SK-N-SH treated with all-trans-retinoic acid at 6 μM for 48 hours (cell line): ENCODE measurements around the gene DRGX.

Experiments used
- ATAC-seq: fragments of 200-7000 bp; cut with Tn5 transposase; 3 replicates; pipeline ENCODE4 v1.9.1; 2020; ENCODE audit warnings: mild to moderate bottlenecking, moderate library complexity
- ARNTL ChIP-seq: fragments of 450-650 bp; formaldehyde crosslinking; IDR thresholded peaks from 2 replicates; pipeline ENCODE4 v1.5.0; 2020; ENCODE audit warnings: low read depth, mild to moderate bottlenecking, moderate library complexity, borderline replicate concordance
- BACH2 ChIP-seq: fragments of 250-450 bp; sonication (Bioruptor Pico); IDR thresholded peaks from 2 replicates; pipeline ENCODE4 v1.9.0; 2021; ENCODE audit warnings: mild to moderate bottlenecking, borderline replicate concordance
- CREB5 ChIP-seq: fragments of 250-450 bp; sonication (Bioruptor Pico); IDR thresholded peaks from 2 replicates; pipeline ENCODE4 v1.5.1; 2020; ENCODE audit warnings: low read depth, mild to moderate bottlenecking, moderate library complexity
- CSDC2 ChIP-seq: fragments of 250-450 bp; sonication (Bioruptor Pico); IDR thresholded peaks from 2 replicates; pipeline ENCODE4 v1.5.0; 2020; ENCODE audit warnings: mild to moderate bottlenecking, moderate library complexity
- CSRNP3 ChIP-seq: fragments of 250-450 bp; sonication (Bioruptor Pico); IDR thresholded peaks from 2 replicates; pipeline ENCODE4 v1.5.1; 2021; ENCODE audit warnings: mild to moderate bottlenecking, moderate library complexity
- ESRRG ChIP-seq: fragments of 250-450 bp; sonication (Bioruptor Pico); IDR thresholded peaks from 2 replicates; pipeline ENCODE4 v1.6.1; 2021; ENCODE audit warnings: mild to moderate bottlenecking
- GLIS3 ChIP-seq: fragments of 250-450 bp; sonication (Bioruptor Pico); IDR thresholded peaks from 2 replicates; pipeline ENCODE4 v1.5.0; 2020; ENCODE audit warnings: mild to moderate bottlenecking, moderate library complexity
- ISL1 ChIP-seq: fragments of 250-450 bp; sonication (Bioruptor Pico); IDR thresholded peaks from 2 replicates; pipeline ENCODE4 v2.1.2; 2022; ENCODE audit warnings: mild to moderate bottlenecking, moderate library complexity
- OSR1 ChIP-seq: fragments of 250-450 bp; sonication (Bioruptor Pico); IDR thresholded peaks from 2 replicates; pipeline ENCODE4 v1.8.0; 2022; ENCODE audit warnings: moderate library complexity, mild to moderate bottlenecking, inconsistent platforms
- POU6F1 ChIP-seq: fragments of 250-450 bp; sonication (Bioruptor Pico); IDR thresholded peaks from 2 replicates; pipeline ENCODE4 v1.8.0; 2021; ENCODE audit warnings: low read depth, mild to moderate bottlenecking, moderate library complexity, borderline replicate concordance
- PPARA ChIP-seq: fragments of 250-450 bp; sonication (Bioruptor Pico); IDR thresholded peaks from 2 replicates; pipeline ENCODE4 v1.5.0; 2020; ENCODE audit warnings: mild to moderate bottlenecking, borderline replicate concordance
- RARB ChIP-seq: fragments of 250-450 bp; sonication (Bioruptor Pico); IDR thresholded peaks from 2 replicates; pipeline ENCODE4 v1.8.0; 2021; ENCODE audit warnings: mild to moderate bottlenecking, moderate library complexity
- SNAI2 ChIP-seq: fragments of 250-450 bp; sonication (Bioruptor Pico); IDR thresholded peaks from 2 replicates; pipeline ENCODE4 v1.5.0; 2020; ENCODE audit warnings: mild to moderate bottlenecking, moderate library complexity
- TCF4 ChIP-seq: fragments of 250-450 bp; sonication (Bioruptor Pico); IDR thresholded peaks from 2 replicates; pipeline ENCODE4 v1.8.0; 2021; ENCODE audit warnings: mild to moderate bottlenecking, moderate library complexity, borderline replicate concordance
- TOX ChIP-seq: fragments of 250-450 bp; sonication (Bioruptor Pico); IDR thresholded peaks from 2 replicates; pipeline ENCODE4 v1.8.0; 2021; ENCODE audit warnings: mild to moderate bottlenecking, moderate library complexity, borderline replicate concordance
- TSHZ2 ChIP-seq: fragments of 250-450 bp; sonication (Bioruptor Pico); IDR thresholded peaks from 2 replicates; pipeline ENCODE4 v1.5.0; 2020; ENCODE audit warnings: mild to moderate bottlenecking, moderate library complexity
- ZC3H10 ChIP-seq: fragments of 250-450 bp; sonication (Bioruptor Pico); IDR thresholded peaks from 2 replicates; pipeline ENCODE4 v1.5.1; 2021; ENCODE audit warnings: mild to moderate bottlenecking, moderate library complexity
- ZFP3 ChIP-seq: fragments of 250-450 bp; sonication (Bioruptor Pico); IDR thresholded peaks from 2 replicates; pipeline ENCODE4 v1.5.0; 2020; ENCODE audit warnings: mild to moderate bottlenecking, moderate library complexity
- ZFP30 ChIP-seq: fragments of 450-650 bp; formaldehyde crosslinking; IDR thresholded peaks from 2 replicates; pipeline ENCODE4 v1.5.0; 2022; ENCODE audit warnings: mild to moderate bottlenecking, moderate library complexity
- ZNF565 ChIP-seq: fragments of 450-650 bp; formaldehyde crosslinking; conservative IDR thresholded peaks from 2 replicates; pipeline ENCODE4 v1.5.0; 2020; ENCODE audit warnings: low read depth, mild to moderate bottlenecking, moderate library complexity
- ZNF70 ChIP-seq: fragments of 450-650 bp; formaldehyde crosslinking; IDR thresholded peaks from 2 replicates; pipeline ENCODE4 v1.5.0; 2020; ENCODE audit warnings: mild to moderate bottlenecking, moderate library complexity
- ZNF8 ChIP-seq: fragments of 450-650 bp; formaldehyde crosslinking; IDR thresholded peaks from 2 replicates; pipeline ENCODE4 v1.5.0; 2020; ENCODE audit warnings: mild to moderate bottlenecking, moderate library complexity

Gene DRGX

GRCh38 chr10:49435225-49435624, 39.3 kb upstream of the DRGX start:
- TF ChIP-seq BACH2 (no peak), ZNF565 (CRISPR knock-in tag) (no peak), ZC3H10 (no peak), POU6F1 (CRISPR knock-in tag) (no peak), TCF4 (CRISPR knock-in tag) (no peak), OSR1 (CRISPR knock-in tag) (no peak), ZFP30 (no peak), PPARA (CRISPR knock-in tag) (no peak), GLIS3 (CRISPR knock-in tag) (no peak), ZFP3 (no peak), CSDC2 (no peak), TOX (CRISPR knock-in tag) (no peak), SNAI2 (CRISPR knock-in tag) (no peak)
- no peak for ATAC-seq

GRCh38 chr10:49433069-49433468, 37.2 kb upstream of the DRGX start:
- TF ChIP-seq TOX (CRISPR knock-in tag) (no peak), ZFP30 (peak; percentile 95)
- ATAC-seq, result no peak

GRCh38 chr10:49431426-49431825, 35.5 kb upstream of the DRGX start:
- ATAC-seq, result no peak
- TF ChIP-seq ISL1, result no peak
- TF ChIP-seq ZFP3, result no peak
- TF ChIP-seq CSDC2, result no peak
- no peak for TF ChIP-seq ZFP30
- no peak for TF ChIP-seq ZNF565 (CRISPR knock-in tag)
- no peak for TF ChIP-seq TOX (CRISPR knock-in tag)
- no peak for TF ChIP-seq ESRRG (CRISPR knock-in tag)
- no peak for TF ChIP-seq RARB
- no peak for TF ChIP-seq ZC3H10
- TF ChIP-seq ZNF70 (CRISPR knock-in tag), result no peak
- no peak for TF ChIP-seq POU6F1 (CRISPR knock-in tag)
- TF ChIP-seq CSRNP3 (CRISPR knock-in tag), result no peak
- no peak for TF ChIP-seq PPARA (CRISPR knock-in tag)
- no peak for TF ChIP-seq TSHZ2 (CRISPR knock-in tag)
- TF ChIP-seq BACH2, result no peak

GRCh38 chr10:49429458-49429857, 33.6 kb upstream of the DRGX start:
- TF ChIP-seq ZNF8 (no peak), TSHZ2 (CRISPR knock-in tag) (no peak), CSDC2 (no peak), RARB (no peak), TCF4 (CRISPR knock-in tag) (no peak), CREB5 (CRISPR knock-in tag) (no peak), ESRRG (CRISPR knock-in tag) (no peak), OSR1 (CRISPR knock-in tag) (no peak), BACH2 (no peak), ARNTL (CRISPR knock-in tag) (no peak), ZC3H10 (no peak)
- TF ChIP-seq, all 23 proteins: peak for 0
- ATAC-seq, result no peak
